ENCODE results near the gene SLC1A3.

DNA sequence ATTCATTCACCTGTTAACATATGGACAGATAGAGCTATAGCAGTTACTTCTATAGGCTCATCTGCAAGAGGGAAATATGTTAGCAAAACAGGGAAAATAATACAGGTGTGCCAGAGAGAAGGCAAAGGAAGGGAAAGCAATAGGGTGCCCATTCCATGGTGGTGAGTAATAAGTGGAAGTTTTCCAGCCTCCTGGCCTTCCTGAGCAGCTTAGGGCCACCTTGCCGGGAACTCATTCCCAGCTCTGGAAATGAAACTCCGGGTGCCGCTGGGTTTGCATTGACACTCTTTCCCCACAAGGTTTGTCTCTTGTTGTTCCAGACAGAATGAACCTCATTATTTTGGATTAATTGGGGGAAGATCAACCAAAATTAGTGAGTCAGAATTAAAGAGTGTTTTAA, 58.4 kb downstream of the SLC1A3 start:
- TF ChIP-seq POLR2A (IDR thresholded peaks at IDR 0.05): no peak
- TF ChIP-seq, protein P1, sequence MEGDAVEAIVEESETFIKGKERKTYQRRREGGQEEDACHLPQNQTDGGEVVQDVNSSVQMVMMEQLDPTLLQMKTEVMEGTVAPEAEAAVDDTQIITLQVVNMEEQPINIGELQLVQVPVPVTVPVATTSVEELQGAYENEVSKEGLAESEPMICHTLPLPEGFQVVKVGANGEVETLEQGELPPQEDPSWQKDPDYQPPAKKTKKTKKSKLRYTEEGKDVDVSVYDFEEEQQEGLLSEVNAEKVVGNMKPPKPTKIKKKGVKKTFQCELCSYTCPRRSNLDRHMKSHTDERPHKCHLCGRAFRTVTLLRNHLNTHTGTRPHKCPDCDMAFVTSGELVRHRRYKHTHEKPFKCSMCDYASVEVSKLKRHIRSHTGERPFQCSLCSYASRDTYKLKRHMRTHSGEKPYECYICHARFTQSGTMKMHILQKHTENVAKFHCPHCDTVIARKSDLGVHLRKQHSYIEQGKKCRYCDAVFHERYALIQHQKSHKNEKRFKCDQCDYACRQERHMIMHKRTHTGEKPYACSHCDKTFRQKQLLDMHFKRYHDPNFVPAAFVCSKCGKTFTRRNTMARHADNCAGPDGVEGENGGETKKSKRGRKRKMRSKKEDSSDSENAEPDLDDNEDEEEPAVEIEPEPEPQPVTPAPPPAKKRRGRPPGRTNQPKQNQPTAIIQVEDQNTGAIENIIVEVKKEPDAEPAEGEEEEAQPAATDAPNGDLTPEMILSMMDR (IDR thresholded peaks at IDR 0.05): no peak
